HG02678 (cell line): ENCODE results near the gene OR56A3.

Source experiments
- ATAC-seq: cut with Tn5 transposase; IDR thresholded peaks from one replicate; pipeline ENCODE4 v1.9.1; 2021; ENCODE audit warnings: mild to moderate bottlenecking, moderate library complexity; ENCODE audit not compliant: unreplicated experiment

OR56A3 gene

GRCh38 chr11:5968394-5968793, 26.3 kb downstream of the OR56A3 start, which contains the start of gene OR56A5:
Gene OR56A5 (minus strand): TSS chr11:5968494. CDS start chr11:5968494, 0 bp downstream.
- ATAC-seq: no peak

DNA sequence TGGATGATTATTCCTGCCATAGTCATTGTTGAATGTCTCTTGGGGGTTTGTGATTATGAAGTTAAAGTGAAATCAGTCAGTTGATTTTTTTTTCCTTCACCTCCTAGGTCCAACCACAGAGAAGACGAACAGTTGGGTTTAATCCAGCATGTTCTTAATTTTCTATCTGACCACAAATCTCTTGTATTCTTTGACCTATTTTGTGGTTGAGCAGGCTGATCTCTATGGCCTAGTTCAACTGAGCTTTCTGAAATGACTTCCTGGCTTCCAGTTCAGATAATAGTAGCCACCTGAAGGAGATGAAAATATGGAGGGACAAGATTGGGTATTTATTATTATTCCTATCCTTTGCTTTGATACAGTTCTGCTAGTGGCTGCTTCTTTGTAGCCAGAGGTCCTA, 31.5 kb downstream of the OR56A3 start:
- no peak for ATAC-seq

GRCh38 chr11:5983443-5983842, 41.4 kb downstream of the OR56A3 start:
- ATAC-seq: no peak

GRCh38 chr11:5986885-5987284, 44.8 kb downstream of the OR56A3 start, which contains the start of gene OR52L1:
Gene OR52L1 (minus strand): TSS chr11:5986985. CDS start chr11:5986930, 55 bp downstream.
- ATAC-seq: no peak

DNA sequence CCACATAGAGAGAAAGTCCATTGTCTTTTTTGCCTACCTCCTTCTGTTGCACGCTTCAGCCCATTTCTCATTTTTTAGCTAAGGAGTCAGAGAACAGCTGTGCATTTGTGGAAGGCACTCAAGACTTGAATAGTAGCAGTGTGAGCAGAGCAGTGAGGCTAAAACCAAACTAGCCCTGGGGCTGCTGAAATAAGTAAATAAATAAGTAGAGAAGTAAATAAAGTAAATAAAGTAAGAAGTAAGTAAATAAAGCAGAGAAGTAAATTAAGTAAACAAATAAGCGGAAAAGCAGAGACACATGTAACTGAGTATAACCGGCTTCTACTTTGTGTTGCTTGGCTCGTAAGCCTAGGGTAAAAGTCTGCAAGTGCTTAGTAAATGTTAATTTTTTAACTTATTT, 47.2 kb downstream of the OR56A3 start:
- ATAC-seq: no peak

DNA sequence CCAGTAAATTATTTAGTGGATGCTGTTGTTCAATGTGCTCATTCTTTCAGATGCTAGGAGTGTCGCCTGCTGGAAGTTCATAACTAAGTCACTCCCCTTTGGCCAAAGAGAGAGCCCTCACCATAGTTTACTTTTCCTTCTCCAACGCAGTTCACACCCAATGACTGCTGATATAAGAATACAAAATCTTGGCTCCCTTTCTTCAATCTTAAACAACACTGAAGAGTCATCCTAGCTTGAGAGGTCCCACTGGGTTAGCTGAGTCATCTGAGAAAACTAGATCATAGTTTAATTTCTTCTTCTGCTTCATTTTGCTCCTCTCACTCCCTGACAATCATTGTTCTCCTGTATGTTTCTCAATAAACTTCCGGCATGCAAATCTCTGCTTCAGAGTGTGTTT, 50.1 kb downstream of the OR56A3 start:
- ATAC-seq: no peak

DNA sequence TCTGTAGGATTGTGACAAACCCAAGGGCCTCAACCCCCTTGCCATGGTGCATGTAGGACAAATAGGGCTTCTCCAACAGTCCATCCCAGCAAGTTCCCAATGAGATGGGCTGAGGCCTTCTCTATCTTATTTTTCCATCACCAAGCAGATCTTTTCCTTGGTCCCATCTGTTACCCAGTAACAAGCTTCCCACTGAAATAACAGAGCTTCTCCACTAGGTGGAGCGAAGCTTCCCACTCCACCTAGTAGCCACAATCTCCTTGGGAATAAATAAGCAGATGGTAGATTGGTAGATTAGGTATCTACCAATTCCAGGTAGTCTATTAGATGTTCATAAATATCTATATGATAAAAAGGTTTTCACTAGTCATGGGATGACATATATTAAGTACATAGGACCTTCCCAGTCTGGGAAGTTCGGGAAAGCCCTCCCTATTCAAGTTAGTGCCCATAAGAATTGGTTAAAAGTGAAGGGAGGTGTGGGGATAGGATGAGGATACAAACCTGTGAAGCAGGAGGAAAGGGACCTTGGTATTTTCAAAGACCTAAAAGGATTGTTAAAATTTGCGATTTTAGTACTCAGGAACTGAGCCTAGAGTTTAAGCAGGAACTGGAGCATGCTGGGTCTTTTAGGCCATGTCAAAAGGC, 50.7 kb downstream of the OR56A3 start:
- ATAC-seq: no peak

DNA sequence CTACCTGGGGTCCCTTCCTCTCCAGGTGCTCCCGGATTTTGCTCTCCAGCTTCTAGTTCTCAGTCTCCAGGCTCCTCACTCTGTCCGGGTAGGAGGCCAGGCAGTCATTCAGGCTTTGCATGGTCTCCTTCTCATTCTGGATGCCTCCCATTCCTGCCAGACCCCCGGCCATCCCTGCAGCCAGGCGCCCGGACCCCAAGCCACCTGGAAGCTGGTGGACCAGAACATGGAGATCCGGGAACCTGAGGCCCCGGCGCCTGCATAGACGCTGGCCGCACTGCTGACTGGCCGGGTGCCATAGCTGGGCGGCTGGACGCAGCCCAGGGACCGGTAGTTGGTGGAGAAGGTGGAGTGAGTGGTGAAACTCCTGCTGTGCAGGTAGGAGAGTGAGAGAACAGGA, 52.7 kb downstream of the OR56A3 start:
- ATAC-seq: no peak
